HG02870 (cell line): ENCODE results near the gene RGS13.
A peak's percentile ranks its signal among the peaks of the same experiment; 100 is the strongest.
"Not testable (repeated sequence)": the region's sequence is repeated elsewhere in the genome, so short reads cannot be mapped to it uniquely, and the experiment has no call there.

Source experiments
- ATAC-seq: cut with Tn5 transposase; IDR thresholded peaks from one replicate; pipeline ENCODE4 v1.9.1; 2021; ENCODE audit warnings: mild to moderate bottlenecking, moderate library complexity; ENCODE audit not compliant: unreplicated experiment

The RGS13 gene

DNA sequence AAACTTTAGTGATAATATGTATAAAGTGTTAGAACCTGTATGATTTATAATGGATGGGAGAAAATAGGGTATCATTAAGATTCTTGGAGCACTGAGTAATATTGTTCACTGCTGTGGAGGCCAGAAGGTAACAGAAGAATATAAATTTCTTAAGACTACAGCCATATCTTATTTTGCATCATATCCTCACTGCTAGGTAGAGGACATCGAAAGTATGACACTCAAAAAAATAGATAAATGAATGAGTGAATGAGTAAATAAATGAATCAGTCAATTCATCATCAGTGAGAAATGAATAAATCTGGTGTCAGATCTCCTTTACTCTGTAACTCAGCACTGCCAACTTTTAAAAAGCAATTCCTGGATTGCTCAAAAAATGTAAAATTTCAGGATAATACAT is 33.2 kb downstream of the RGS13 start:
- no peak for ATAC-seq

DNA sequence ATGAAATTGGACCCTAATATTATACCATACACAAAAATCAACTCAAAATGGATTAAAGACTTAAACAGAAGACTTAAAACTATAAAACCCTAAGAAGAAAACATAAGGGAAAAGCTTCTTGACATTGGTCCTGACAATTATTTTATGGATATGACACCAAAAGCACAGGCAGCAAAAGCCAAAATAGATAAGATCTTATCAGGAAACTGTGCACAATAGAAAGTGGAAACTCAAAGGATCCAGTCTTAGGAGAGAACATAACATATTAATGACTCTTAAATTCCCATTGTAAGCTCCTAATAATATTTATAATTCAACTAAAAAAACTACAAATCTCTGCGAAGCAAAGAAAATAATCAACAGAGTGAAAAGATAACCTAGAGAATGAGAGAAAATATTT is 39.8 kb downstream of the RGS13 start:
- no peak for ATAC-seq

DNA sequence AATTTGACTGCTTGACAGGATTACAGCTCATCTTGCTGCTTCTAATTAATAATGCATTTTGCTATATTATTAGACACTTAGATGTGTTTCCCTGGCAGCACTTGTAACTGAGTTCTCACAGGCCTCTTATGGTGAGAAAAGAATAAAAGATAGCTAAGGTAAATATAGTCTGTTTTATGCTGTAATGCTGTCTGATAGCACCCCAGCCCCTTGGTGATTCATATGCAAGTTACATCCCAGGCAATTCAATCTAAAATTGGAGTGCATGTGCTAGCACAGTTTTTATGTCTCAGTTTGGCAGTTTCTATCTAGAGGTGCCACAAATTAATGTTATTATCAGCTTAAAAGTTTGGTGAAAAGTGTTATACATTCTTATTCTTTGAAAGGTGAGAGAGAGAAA is 42.2 kb downstream of the RGS13 start:
- ATAC-seq, result no peak

DNA sequence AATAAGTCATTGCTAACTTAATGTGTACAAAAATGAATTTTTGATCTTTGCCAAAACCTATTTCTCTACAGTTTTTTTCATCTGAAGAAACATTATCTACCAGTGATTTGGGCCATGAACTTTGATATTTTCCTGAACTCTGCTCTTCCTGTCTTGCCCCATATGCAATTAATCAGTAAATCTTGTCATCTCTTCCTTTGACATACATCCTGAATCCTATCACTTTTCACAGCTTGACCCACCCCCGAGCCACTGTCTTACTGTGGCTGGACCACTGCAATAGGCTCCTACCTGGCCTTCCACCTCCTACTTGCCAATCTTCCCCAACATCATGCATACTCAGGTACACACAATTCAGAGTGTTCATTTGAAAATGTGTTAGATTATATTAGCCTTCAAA is 46.4 kb downstream of the RGS13 start:
- ATAC-seq, result no peak

DNA sequence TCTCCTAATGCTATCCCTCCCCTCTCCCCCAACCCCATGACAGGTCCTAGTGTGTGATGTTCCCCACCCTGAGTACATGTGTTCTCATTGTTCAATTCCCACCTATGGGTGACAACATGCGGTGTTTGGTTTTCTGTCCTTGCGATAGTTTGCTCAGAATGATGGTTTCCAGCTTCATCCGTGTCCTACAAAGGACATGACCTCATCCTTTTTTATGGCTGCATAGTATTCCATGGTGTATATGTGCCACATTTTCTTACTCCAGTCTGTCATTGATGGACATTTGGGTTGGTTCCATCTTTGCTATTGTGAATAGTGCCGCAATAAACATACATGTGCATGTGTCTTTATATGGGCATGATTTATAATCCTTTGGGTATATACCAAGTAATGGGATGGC is 47.1 kb downstream of the RGS13 start:
- ATAC-seq, result not testable (repeated sequence)

DNA sequence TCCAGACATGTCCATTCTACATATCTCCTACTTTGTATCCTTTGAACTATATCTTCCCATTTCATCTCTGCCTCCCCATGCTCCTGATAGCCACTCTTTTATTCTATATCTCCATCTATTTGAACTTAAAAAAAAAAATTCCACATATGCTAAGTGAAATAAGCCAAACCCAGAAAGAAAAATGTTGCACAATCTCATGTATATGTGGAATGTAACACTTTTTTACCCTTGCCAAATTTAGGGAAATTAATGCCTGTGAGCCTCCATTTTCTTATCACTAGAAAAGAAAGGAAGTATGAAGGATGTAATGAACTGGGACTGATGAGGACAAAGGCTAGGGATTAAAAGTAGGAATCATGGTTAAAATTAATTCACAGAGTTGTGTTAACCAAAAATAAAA is 53.5 kb downstream of the RGS13 start:
- no peak for ATAC-seq

DNA sequence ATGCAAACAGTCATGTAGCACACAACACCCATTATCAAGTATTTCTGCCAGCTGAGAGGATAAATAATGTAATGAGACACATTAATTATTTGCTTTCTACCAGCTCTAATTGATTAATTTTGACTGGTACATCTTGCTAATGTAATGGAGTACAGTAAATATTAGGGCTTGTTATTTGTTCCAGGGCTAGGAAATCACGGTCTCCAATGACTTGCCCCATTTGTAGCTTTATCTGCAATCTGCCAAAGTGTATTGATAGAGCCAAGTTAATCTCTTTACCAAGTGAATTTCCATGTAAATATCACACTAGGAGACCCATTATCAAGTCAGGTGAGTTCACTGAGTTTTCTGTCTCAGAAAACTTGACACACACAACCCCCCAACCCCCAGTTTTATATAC is 55.1 kb downstream of the RGS13 start:
- no peak for ATAC-seq

DNA sequence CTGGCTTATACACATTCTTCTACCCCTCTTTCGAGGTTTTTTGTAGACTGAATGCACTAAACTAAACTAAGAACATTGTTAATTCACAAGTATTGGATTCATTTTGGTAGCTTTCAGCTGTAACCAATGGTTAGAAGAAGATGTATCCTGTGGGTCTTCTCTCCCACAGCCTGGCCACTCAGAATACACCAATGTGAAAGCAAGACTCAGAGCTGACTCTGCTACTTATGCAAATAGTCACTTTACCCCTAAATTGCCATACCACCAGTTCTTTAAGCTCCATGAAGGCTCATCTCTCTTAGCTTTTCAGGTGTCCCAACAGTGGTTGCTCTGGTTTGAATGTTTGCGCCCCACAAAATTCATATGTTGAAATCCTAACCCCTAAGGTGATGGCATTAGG is 60.1 kb downstream of the RGS13 start:
- ATAC-seq, result no peak

DNA sequence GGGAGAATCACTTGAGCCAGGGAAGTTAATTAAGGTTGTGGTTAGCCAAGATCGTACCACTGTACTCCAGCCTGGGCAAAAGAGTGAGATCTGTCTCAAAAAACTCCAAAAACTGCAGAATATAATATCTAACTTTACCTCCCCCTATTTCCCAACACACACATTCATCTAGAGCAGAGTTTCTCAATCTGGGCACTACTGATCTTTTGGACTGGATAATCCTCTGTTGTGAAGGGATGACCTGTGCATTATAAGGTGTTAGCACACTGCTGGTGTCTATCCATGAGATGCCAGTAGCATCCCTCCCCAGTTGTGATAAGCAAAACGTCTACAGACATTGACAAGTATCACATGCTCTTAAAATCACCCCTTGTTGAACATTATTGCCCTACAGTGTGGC is 61.8 kb downstream of the RGS13 start:
- ATAC-seq, result no peak

DNA sequence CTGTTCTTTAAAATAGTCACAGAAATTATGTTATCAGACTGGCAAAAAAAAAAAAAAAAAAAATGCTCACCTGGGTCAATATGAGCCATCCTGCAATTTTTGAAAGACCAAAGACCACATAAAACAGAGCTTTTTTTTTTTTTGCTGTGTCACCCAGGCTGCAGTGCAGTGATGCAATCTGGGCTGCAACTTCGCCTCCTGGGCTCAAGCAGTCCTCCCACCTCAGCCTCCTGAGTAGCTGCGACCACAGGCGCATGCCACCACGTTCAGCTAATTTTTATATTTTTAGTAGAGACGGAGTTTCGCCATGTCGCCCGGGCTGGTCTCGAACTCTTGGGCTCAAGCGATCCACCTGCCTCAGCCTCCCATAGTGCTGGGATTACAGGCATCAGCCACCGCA is 62.8 kb downstream of the RGS13 start:
- no peak for ATAC-seq

DNA sequence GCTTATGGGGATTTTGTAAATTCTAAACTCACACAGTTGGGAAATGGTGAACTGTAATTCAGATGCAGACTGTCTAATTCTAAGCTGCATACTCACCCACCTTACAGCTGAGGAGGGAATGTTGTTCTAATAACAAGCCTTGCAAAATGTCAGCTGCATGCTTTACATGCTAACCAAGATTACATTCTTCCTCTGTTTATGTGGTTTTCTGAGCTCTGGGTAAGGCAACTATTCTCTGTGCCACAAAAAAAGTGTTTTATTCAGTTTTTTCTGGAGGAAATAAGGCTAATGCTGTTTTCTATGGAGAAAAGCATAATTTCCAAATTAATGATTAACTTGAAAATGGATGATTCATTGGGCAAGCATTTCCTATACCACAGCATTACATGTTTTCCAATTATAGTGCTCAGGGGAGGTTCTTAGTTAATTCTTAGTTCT is 64.9 kb downstream of the RGS13 start:
- ATAC-seq, result no peak

DNA sequence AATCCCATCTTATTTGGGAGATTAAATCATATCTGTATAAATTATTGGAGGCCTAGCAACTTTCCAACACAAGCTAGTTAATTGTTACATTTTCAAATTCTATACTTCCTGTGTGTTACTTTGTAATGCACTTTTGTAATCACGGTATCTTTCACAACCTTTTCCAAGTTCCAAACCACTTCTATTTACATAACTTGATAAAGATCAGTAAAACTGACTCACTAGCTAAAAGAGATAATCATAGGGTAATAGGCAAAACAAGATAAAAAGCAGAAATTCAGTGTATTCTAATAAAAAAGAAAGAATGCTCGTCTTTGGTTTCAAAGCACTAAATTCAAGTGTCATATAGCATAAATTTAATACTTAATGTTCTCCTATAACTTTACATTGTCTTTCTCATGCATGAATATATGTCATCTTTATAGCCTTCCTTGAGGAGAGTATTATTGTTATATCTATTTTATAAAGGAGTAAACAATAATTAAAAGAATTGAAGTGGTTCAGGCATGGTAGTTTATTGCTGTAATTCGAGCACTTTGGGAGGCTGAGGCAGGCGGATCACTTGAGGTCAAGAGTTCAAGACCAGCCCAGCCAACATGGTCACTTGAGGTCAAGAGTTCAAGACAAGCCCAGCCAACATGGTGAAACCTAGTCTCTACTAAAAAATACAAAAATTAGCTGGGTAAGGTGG is 66.4 kb downstream of the RGS13 start:
- no peak for ATAC-seq

DNA sequence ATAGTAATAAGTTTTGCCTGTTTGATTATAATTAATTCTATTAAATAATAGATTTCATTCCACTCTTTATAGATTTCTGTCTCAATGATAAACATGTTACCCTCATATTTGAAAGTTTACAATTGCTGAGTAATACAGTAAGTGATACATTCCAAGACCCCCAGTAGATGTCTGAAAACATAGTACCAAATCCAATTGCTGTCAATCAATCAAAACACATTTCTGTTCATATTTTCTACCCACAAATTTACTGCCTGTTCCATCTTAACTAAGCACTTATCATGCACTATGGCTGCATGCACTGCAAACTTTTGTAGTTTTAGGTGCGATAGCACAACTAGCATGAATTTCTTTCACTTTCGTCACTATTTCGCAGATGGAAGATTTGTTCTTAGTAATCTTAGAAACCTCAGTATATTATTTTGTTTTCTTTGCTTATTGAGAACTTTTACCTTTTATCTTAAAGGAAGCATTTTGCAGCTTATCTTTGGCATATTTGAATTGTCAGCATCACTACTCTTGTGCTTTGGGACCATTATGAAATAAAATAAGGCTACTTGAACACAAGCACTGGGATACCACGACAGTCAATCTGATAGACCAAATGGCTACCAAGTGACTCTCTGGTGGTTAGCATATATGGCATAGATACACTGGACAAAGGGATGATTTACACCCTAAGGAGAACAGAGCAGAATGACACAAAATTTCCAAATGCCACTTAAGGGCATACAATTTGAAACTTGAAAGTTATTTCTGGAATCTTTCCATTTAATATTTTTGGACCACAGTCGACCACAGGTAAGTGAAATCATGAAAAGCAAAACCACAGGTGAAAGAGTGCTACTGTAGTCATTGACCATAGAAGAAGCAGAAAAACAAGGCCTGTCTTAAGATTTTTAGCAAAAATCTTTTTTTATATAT is 67.6 kb downstream of the RGS13 start:
- ATAC-seq, result peak; percentile 86

DNA sequence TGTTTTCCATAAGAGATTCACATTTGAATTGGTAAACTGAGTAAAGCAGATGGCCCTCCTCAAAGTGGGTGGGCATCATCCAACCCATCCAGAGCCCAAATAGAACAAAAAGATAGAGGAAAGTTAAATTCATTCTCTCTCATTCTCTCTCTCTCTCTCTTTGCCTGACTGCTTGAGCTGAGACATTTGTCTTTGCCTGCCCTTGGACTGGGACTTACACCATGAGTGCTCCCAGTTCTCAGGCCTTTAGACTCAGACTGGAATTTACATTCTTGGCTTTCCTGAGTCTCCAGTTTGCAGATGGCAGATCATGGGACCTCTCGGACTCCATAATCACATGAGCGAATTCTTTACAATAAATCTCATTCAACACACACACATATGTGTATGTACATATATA is 69.6 kb downstream of the RGS13 start:
- ATAC-seq, result no peak

DNA sequence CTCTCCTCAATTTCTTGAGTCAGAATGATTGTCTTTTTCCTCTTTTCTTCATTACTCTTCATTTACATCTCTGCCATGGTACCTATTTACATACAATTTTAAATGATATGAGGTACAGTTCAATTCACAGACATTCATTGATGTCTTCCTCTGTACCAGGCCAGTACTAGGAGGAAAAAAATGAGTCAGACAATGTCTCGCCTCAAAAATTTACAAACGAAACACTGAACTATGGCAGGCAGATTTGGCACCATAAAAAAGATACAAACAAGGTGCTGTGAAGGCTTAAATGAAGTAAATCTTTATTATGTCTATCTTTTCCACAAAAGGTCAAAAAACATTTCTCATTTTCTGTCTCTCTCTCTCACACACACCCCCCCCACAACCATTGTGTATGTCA is 71.0 kb downstream of the RGS13 start:
- no peak for ATAC-seq

DNA sequence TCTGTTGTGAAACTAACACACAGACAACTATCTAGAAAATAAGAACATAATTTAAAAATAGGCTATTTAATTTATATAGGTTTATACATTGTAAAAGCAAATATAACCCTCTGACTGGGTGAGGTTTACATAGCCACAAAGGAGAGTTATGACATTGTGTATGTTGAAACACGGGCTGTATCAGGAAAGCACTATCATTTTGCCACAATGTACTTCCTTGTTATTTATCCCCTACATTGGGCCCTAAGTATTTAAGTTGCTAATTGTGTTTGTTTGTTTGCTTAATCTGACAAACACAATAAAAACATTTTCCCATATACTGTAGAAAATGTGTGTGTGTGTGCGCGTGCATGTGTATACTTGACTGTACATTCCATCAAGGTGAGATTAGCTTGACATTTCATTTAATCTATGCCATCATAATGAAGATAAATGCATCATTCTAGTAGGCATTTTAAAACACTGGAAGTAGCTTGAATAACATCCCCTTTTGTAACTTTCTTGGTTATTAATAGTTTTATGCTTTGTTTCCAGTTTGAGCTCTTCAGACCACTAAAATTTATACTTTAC is 72.1 kb downstream of the RGS13 start:
- ATAC-seq, result no peak

DNA sequence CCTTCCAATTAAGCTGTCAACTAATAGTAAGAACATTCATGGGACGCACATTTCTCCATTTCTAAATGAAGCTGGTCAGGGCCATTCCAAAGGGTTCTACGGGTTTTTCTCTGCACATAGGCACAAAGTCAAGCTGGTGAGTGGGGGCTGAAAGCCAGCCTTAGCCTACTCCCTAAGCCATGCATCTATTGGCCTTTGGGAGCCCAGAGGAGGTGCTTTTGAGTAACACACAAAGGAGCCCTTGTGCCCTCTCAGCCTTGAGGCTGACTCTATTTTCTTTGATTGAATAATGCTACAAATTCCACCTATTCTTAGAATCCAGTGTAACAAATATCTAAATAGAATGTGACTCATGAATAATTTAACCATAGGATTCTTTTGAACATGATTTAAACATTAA is 73.6 kb downstream of the RGS13 start:
- no peak for ATAC-seq
